NOMO-1 treated with DMSO at 0.1 percent for 48 hours (cell line): ENCODE data around the gene NIT2.
A peak's percentile ranks its signal among the peaks of the same experiment; 100 is the strongest.

Source experiments
- DNase-seq: peaks from one replicate; lab custom pipeline; 2025; ENCODE audit not compliant: unreplicated experiment; lab: John Stamatoyannopoulos, UW

The NIT2 gene

GRCh38 chr3:100395679-100396431 is 61.3 kb downstream of the NIT2 start:
- no peak for DNase-seq

- no peak for DNase-seq
Observed at GRCh38 chr3:100396967-100397366, 62.4 kb downstream of the NIT2 start.

GRCh38 chr3:100399341-100400071 is 64.9 kb downstream of the NIT2 start:
- DNase-seq: no peak

GRCh38 chr3:100400419-100400779 is 65.8 kb downstream of the NIT2 start:
- DNase-seq: peak; percentile 18

GRCh38 chr3:100400780-100401673 is 66.5 kb downstream of the NIT2 start, which contains the start of the genes LNP1 and TOMM70:
LNP1 (plus strand) TSS chr3:100401539; CDS start chr3:100429730, 28,191 bp downstream.
TOMM70 (minus strand) TSS chr3:100401089; CDS start chr3:100400949, 140 bp downstream.
- peak; percentile 96 for DNase-seq

GRCh38 chr3:100401674-100402041 is 67.1 kb downstream of the NIT2 start:
- peak; percentile 44 for DNase-seq

- peak; percentile 21 for DNase-seq
Observed at GRCh38 chr3:100402256-100402655, 67.7 kb downstream of the NIT2 start.

- DNase-seq: no peak
Observed at GRCh38 chr3:100402891-100403290, 68.3 kb downstream of the NIT2 start.

GRCh38 chr3:100403362-100404249 is 69.0 kb downstream of the NIT2 start:
- DNase-seq: no peak

- DNase-seq: no peak
Observed at GRCh38 chr3:100404250-100404548, 69.6 kb downstream of the NIT2 start.

GRCh38 chr3:100407164-100407563 is 72.6 kb downstream of the NIT2 start:
- DNase-seq: no peak

GRCh38 chr3:100407977-100408532 is 73.5 kb downstream of the NIT2 start:
- no peak for DNase-seq
